H4 (cell line): ENCODE measurements around the gene TBCC. TPM values are rescaled to one million over a fixed set of nuclear protein-coding genes. Genes with fewer than 3 reads are reported as not detected.
"Not testable (repeated sequence)": the region's sequence is repeated elsewhere in the genome, so short reads cannot be mapped to it uniquely, and the experiment has no call there.

Experiments
- DNase-seq: peaks from one replicate; pipeline ENCODE4 v3.0.0-alpha.2; 2015; ENCODE audit warnings: low spot score
- total RNA-seq: library from RNA; depleted of rRNA; stranded (reverse); fragments of >200 nt; shearing (Covaris generic); gene quantifications from 2 replicates; pipeline ENCODE4 v1.2.3, GENCODE V29; 2014; rRNA removed

The TBCC gene, protein sequence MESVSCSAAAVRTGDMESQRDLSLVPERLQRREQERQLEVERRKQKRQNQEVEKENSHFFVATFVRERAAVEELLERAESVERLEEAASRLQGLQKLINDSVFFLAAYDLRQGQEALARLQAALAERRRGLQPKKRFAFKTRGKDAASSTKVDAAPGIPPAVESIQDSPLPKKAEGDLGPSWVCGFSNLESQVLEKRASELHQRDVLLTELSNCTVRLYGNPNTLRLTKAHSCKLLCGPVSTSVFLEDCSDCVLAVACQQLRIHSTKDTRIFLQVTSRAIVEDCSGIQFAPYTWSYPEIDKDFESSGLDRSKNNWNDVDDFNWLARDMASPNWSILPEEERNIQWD
- 49.7 and 66.4 TPM in 2 replicates for total RNA-seq

DNA sequence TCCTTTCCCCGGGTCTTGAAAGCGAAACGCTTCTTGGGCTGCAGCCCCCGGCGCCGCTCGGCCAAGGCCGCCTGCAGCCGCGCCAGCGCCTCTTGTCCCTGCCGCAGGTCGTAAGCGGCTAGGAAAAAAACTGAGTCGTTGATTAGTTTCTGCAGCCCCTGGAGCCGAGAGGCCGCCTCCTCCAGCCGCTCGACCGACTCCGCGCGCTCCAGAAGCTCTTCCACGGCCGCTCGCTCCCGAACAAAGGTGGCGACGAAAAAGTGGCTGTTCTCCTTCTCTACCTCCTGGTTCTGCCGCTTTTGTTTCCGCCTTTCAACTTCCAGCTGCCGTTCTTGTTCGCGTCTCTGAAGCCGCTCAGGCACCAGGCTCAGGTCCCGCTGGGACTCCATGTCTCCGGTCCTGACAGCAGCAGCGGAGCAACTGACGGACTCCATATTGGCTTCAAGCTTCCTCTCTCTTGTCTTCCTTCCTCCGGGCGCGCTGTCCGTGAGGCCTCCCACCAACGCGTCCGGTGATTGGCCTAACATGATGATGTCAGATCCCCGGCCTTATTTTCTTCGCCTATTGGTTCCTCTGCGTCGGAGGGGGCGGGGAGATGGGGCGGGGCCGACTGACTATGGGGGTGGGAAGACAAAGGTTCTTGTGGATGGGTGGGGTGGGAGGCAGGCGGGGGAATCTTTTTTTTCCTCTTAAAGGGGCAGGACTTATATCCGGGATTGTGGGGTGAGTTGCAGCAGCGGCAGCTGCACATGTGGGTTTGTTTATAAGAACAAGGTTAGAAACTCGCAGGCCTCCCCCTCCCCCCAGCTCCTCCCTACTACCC is at the start of gene TBCC:
Gene TBCC (minus strand): TSS at position 464 of the 823 bp plus-strand sequence. CDS start 30 bp downstream, at position 434.
- peak; percentile 99 for DNase-seq

DNA sequence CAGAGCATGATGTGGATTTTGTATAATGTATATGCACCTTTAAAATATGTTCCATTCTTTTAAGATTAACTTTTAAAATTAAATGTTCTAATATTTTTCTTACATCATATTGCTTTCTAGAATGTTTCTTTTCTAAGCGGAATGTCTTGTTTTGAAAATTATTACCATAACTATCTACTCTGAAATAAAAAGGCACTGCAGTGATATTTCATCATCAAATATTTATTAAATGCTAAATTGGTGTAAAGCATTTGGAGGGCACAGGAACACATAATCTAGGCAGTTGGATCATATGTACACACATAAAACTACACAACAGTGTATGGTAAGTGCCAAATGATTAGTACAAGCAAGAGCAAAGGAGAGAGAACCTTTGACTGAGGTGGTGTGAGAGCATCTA is 49.7 kb upstream of the TBCC start:
- DNase-seq: no peak

- no peak for DNase-seq
Measured at GRCh38 chr6:42791706-42792320, 45.9 kb upstream of the TBCC start.

- no peak for DNase-seq
Measured at GRCh38 chr6:42790549-42791181, 44.8 kb upstream of the TBCC start.

DNA sequence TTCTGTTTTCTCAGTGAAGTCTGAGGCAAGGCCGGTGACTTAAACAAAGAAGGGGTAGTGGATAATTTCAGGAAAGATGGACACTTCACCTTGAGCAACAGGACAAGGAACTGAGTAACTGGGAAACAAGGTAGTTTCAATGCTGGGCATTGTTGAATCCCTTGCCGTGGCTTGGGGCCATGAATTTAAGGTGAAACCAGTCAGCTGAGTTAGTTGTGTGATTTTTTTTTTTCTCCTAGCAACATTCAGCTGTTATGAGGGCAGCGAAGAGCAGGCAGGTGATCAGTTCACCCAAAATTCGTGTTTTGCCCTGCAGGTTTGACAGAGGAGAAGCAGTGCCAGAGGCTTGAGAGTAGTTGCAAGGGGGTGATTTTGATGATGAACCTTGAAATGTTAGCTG is 42.8 kb upstream of the TBCC start:
- no peak for DNase-seq

GRCh38 chr6:42787063-42787472 is 41.2 kb upstream of the TBCC start:
- no peak for DNase-seq

- DNase-seq: no peak
Measured at GRCh38 chr6:42786525-42786985, 40.7 kb upstream of the TBCC start.

GRCh38 chr6:42784717-42785498 is 39.0 kb upstream of the TBCC start:
- no peak for DNase-seq

DNA sequence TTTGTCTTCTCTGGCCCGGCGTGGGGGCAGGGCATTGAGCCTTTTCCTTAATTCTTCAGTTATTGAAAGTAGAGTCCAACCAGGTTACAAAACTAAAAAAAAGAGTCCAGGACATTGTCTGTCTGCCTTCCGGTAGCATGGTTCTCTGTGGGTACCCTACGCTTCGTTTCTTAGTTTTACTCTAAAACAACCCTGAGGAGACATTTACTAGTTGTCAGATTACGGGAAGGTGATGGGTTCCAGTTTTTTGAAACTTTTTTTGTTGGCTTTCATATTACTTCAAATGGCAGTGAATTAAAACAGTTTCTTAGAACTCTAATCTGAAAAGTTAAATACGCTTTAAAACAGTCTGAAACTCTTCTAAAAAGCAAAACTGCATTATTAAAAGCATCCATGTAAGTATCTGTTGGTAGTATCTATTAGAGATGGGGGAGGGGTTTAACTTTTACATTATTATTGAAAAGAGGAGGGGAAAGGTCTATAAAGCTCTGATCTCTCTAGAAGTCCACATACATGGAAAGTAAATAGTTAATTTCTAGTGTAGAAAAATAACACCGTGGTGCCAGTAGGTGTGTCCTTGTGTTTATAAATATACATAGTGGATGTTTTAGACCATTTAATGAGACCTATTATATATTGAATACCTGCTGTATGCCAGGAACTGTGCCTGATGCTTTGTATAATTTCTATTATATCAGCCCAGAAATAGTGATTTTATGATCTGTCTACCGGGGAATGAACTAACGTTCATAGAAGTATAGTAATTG is 38.2 kb upstream of the TBCC start:
- no peak for DNase-seq

GRCh38 chr6:42783177-42783875 is 37.4 kb upstream of the TBCC start:
- DNase-seq: peak; percentile 63

GRCh38 chr6:42782689-42783176 is 36.8 kb upstream of the TBCC start:
- DNase-seq: peak; percentile 82

DNA sequence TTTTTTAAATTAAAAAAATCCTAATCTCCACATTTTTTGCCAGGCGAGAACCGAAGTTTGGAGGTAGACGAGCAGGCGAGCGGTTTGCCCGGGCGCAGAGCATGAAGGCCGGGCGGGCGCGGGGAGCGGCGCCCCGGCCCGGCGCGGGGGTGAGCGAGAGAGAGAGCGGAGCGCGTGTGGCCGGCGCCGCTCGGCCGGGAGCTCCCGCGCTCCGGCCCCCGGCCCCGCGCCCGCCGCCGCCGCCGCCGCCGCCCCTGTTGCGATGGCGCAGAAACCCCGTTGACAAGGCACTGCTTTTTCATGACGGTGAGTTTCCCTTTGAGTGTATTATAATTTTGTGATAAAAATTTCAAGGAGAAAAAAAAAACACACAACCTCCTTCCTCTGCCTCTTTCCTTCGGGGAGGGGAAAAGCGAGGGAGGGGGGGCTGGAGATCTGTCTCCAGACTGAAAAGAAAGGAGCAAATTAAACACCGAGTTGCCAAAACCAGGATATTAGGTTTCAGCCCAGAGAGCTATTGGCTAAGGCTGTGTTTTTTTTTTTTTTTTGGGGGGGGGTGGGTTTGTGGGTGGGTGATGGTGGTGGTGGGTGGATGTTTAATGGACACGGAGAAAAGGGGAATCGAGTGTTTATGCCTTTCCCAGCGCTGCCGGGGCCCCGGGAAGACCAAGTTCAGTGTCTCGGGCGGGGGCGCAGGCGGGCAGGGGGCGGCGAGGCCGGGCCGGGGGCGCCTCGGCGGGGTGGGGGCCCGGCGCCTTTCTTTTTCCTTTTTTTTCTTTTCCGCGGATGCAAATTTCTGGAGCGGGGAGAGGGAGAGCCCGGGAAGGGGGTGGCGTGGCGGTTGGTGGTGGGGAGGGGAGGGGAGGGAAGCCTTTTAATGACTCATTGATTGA is 36.1 kb upstream of the TBCC start, which contains the start of gene BICRAL:
Gene BICRAL (plus strand): TSS at position 257 of the 893 bp plus-strand sequence. CDS start 39,971 bp downstream, outside the sequence.
- peak; percentile 90 for DNase-seq

- no peak for DNase-seq
Measured at GRCh38 chr6:42781546-42781795, 35.6 kb upstream of the TBCC start.

GRCh38 chr6:42779521-42779920 is 33.6 kb upstream of the TBCC start:
- no peak for DNase-seq

DNA sequence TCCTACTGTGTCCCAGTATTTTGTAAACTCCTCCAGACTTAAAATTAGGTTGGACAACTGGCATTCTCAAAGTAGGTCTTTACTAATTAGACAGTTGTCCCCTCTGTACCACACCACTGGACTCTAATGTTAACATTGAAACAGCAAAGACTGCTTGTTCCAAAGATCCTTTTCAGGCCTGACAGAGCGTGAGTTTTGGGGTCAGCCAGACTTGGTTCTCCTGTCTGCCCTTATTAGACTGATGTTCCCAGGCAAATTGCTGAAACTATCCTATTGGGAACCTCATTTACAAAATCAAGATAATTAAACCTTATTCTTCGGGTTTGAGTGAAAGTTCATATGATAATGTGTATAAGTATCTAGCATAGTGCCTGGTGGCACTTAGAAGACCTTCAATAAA is 32.2 kb upstream of the TBCC start:
- no peak for DNase-seq

DNA sequence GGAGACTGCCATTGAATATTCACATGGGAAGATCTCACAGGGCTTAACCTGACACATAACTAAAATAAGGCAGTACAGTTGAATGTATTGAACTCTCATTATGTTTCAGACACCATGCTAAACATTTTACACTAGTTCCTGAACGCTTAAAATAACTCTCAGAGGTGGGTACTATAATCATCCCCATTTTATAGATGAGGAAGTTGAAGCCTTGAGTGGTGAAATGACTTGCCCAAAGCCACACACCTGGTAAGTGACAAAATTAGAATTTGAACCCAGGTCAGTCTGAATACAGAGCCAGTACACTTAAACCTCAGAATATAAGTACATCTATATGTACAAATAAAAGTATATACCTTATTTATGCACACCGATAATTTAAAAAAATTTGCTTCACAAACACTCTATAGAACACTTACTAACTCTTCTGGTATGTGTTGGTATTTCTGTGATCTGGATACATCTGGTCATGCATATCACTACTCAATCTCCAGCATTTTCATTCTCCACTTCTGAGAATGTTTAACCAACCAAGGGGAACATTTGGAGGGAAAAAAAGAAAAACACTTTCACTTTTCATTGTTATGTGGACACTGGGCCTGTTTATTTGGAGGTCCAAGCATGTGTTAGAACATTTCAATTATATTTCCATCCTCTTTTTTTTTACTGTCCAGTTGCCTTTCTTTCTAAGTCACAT is 31.4 kb upstream of the TBCC start:
- DNase-seq: no peak

GRCh38 chr6:42774821-42775487 is 29.1 kb upstream of the TBCC start:
- DNase-seq: not testable (repeated sequence)
